OCI-LY7 (cell line): Measurements from ENCODE around the gene MS4A14. TPM values are rescaled to one million over a fixed set of nuclear protein-coding genes. Genes with fewer than 3 reads are reported as not detected.

Experiments
- BruUV-seq: library from RNA; stranded (reverse); fragments of 400-500 nt; replicated peaks from 2 replicates; lab custom pipeline; 2021; lab: Mats Ljungman, UMichigan
- CTCF ChIA-PET: fragments of 300-600 bp; sonication (Branson Sonifier 250); formaldehyde crosslinking; loops from one replicate; lab custom pipeline; 2022; ENCODE audit warnings: antibody characterized with exemption; ENCODE audit not compliant: unreplicated experiment; lab: Charles Lee
- POLR2A ChIA-PET: fragments of 300-600 bp; sonication (Branson Sonifier 250); formaldehyde crosslinking; loops from one replicate; lab custom pipeline; 2022; ENCODE audit warnings: antibody characterized with exemption; lab: Charles Lee
- DNase-seq: peaks from one replicate; pipeline ENCODE4 v3.0.0-alpha.2; 2015; ENCODE audit warnings: low spot score
- H2AFZ ChIP-seq: fragments of 200-600 bp; sonication (generic), shearing (Covaris generic); 2 replicates; pipeline ENCODE4 v1.6.1; 2014; ENCODE audit warnings: mild to moderate bottlenecking, antibody characterized with exemption, low read length, moderate library complexity
- H3K27ac ChIP-seq: fragments of 200-600 bp; sonication (generic); 2 replicates; pipeline ENCODE4 v1.5.1; 2014; ENCODE audit warnings: mixed run types, low read depth, mild to moderate bottlenecking, moderate library complexity, low read length, inconsistent platforms; ENCODE audit not compliant: poor library complexity, severe bottlenecking
- H3K36me3 ChIP-seq: fragments of 200-600 bp; sonication (generic); 2 replicates; pipeline ENCODE4 v1.6.1; 2014; ENCODE audit warnings: mild to moderate bottlenecking, antibody characterized with exemption, low read length, moderate library complexity, mixed read lengths; ENCODE audit not compliant: insufficient read depth
- H3K4me1 ChIP-seq: fragments of 200-600 bp; sonication (generic); 2 replicates; pipeline ENCODE4 v1.5.1; 2014; ENCODE audit warnings: mild to moderate bottlenecking, low read length; ENCODE audit not compliant: insufficient read depth, poor library complexity, severe bottlenecking
- H3K4me2 ChIP-seq: fragments of 200-600 bp; sonication (generic); 2 replicates; pipeline ENCODE4 v1.6.1; 2014; ENCODE audit warnings: mild to moderate bottlenecking, low read length
- H3K4me3 ChIP-seq: fragments of 200-600 bp; sonication (generic); 2 replicates; pipeline ENCODE4 v1.5.1; 2014; ENCODE audit warnings: mild to moderate bottlenecking, low read depth, low read length; ENCODE audit not compliant: poor library complexity, severe bottlenecking
- H3K79me2 ChIP-seq: fragments of 200-600 bp; sonication (generic); 2 replicates; pipeline ENCODE4 v1.6.1; 2016; ENCODE audit warnings: low read depth, mild to moderate bottlenecking, low read length, moderate library complexity, mixed read lengths; ENCODE audit not compliant: insufficient read depth
- H3K9me2 ChIP-seq: fragments of 200-600 bp; sonication (generic); 2 replicates; pipeline ENCODE4 v1.6.1; 2016; ENCODE audit warnings: mild to moderate bottlenecking, low read length, mixed read lengths; ENCODE audit not compliant: insufficient read depth
- H3K9me3 ChIP-seq: fragments of 200-600 bp; sonication (generic); 2 replicates; pipeline ENCODE4 v1.6.1; 2014; ENCODE audit warnings: mild to moderate bottlenecking, mixed run types, low read length, mixed read lengths
- H4K20me1 ChIP-seq: fragments of 200-600 bp; sonication (generic); 2 replicates; pipeline ENCODE4 v1.6.1; 2014; ENCODE audit warnings: mild to moderate bottlenecking, antibody characterized with exemption, low read length, moderate library complexity, mixed read lengths; ENCODE audit not compliant: insufficient read depth
- EZH2phosphoT487 ChIP-seq: fragments of 200-600 bp; sonication (generic); IDR thresholded peaks from 2 replicates; pipeline ENCODE4 v1.6.1; 2018; ENCODE audit warnings: low read depth, borderline replicate concordance, mild to moderate bottlenecking, mixed run types, antibody characterized with exemption, low read length, moderate library complexity, mixed read lengths
- intact Hi-C: fragments of 100-400 bp; cut with micrococcal nuclease; formaldehyde crosslinking; loops from one replicate; pipeline ENCODE4 v1.10.0; 2022; ENCODE audit not compliant: unreplicated experiment
- total RNA-seq, 2 experiments: library from RNA; depleted of rRNA in 1 of 2; stranded (reverse); fragments of >200 nt in 1 of 2; shearing (Covaris generic) in 1 of 2; gene quantifications; 2 replicates each; pipeline ENCODE4 v1.2.3, GENCODE V29; 2014 to 2022
- TF ChIP-seq, protein P1 (sequence below): fragments of 200-600 bp; sonication (generic); conservative IDR thresholded peaks from 2 replicates; pipeline ENCODE4 v1.5.1; 2014; ENCODE audit warnings: mild to moderate bottlenecking, antibody characterized with exemption, low read length, moderate library complexity, mixed read lengths

MS4A14 gene
- total RNA-seq, 2 experiments from 2014 or later = not detected

DNA sequence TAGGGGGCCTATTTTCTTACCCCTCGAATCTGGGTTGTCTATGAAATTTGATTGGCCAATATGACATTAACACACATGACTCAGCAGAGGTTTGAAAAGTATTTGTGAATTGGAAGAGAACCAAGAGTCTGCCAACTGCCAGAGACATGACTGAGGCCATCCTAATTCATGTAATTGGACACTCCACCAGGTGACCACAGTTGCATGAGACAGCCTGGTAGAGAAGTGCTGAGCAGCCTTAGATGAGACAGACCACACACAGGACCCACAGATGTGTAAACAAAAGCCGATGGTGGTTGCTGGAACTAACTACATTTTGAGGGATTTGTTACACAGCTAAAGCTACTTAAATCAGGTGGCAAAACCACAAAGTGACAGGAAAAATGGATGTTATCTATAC lies 32.3 kb downstream of the MS4A14 start:
- no peaks in the 10 kb centered on the region for H3K9me3 ChIP-seq
- no peak overlapping the region for H3K4me2 ChIP-seq
- POLR2A ChIA-PET = no interaction called here
- BruUV-seq = no TSS peak
- intact Hi-C loops = no loop called here
- peak overlapping the region; percentile 15; the same call in 1 of the 2 replicates for H2AFZ ChIP-seq
- no peaks in the 10 kb centered on the region for H3K36me3 ChIP-seq
- H3K27ac ChIP-seq = no peak overlapping the region
- no peaks in the 10 kb centered on the region for H4K20me1 ChIP-seq
- no peak overlapping the region for H3K4me3 ChIP-seq
- no peaks in the 10 kb centered on the region for H3K4me1 ChIP-seq
- no peak for DNase-seq
- no peaks in the 10 kb centered on the region for H3K9me2 ChIP-seq
- CTCF ChIA-PET = no interaction called here
- no peaks in the 10 kb centered on the region for H3K79me2 ChIP-seq
- TF ChIP-seq, protein P1, sequence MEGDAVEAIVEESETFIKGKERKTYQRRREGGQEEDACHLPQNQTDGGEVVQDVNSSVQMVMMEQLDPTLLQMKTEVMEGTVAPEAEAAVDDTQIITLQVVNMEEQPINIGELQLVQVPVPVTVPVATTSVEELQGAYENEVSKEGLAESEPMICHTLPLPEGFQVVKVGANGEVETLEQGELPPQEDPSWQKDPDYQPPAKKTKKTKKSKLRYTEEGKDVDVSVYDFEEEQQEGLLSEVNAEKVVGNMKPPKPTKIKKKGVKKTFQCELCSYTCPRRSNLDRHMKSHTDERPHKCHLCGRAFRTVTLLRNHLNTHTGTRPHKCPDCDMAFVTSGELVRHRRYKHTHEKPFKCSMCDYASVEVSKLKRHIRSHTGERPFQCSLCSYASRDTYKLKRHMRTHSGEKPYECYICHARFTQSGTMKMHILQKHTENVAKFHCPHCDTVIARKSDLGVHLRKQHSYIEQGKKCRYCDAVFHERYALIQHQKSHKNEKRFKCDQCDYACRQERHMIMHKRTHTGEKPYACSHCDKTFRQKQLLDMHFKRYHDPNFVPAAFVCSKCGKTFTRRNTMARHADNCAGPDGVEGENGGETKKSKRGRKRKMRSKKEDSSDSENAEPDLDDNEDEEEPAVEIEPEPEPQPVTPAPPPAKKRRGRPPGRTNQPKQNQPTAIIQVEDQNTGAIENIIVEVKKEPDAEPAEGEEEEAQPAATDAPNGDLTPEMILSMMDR = no peak
- no peak for TF ChIP-seq EZH2phosphoT487

DNA sequence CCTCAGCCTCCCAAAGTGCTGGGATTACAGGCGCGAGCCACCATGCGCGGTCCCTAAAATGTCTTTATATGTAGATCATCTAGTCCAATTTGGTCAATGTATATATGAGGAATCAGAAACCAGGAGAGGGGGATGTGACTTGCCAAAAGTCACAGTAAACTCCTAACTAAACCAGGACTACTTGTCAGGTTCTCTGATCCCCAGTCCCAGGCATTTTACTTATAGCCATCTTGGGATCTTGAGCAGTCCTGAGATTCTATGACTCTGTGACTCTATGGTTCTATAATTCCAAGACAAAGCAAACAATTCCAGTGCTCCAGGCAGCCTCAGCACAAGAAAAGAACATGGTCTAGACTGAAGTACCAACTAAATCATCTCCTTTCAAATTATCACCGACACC lies 33.0 kb downstream of the MS4A14 start, which contains the start of gene MS4A5:
MS4A5 (plus strand) TSS at position 301 of the 400 bp plus-strand sequence. CDS start 103 bp downstream, outside the sequence.
- ChIA-PET CTCF (no interaction called here), POLR2A (no interaction called here)
- Histone ChIP-seq H3K9me3 (no peaks in the 10 kb centered on the region), H3K36me3 (no peaks in the 10 kb centered on the region), H3K4me3 (no peak within 1 kb of the TSS), H3K4me1 (no peaks in the 10 kb centered on the region), H3K4me2 (no peak within 1 kb of the TSS), H3K9me2 (no peaks in the 10 kb centered on the region), H4K20me1 (no peaks in the 10 kb centered on the region), H2AFZ (peak within 1 kb of the TSS; percentile 15; the same call in 1 of the 2 replicates), H3K27ac (no peak within 1 kb of the TSS), H3K79me2 (no peaks in the 10 kb centered on the region)
- TF ChIP-seq, protein P1 = no peak
- TF ChIP-seq EZH2phosphoT487 = no peak
- no peak for DNase-seq
- BruUV-seq = no TSS peak
- intact Hi-C loops = no loop called here

DNA sequence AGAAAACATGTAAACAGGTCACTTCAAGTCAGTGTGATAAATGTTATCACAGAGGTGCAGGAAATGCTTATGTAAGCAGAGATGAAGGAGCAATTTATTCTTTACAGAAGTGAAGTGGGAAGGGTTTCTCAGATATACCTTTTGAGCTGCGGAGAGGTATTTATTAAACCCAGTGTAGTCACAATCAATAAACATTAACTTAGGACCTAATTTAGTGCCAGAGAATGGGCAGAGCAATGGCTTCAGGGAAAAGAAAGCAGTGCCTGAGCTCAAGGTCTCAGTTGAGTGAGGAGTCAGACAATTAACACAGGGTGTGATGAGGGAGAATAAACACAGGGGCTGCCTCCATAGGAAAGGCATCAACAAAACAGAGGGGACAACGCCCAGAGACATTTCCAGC lies 35.0 kb downstream of the MS4A14 start:
- no peak overlapping the region for H2AFZ ChIP-seq
- no peaks in the 10 kb centered on the region for H4K20me1 ChIP-seq
- H3K9me3 ChIP-seq = no peaks in the 10 kb centered on the region
- TF ChIP-seq, protein P1 = no peak
- no peak for TF ChIP-seq EZH2phosphoT487
- no peaks in the 10 kb centered on the region for H3K79me2 ChIP-seq
- ChIA-PET CTCF (no interaction called here), POLR2A (interaction anchor here (1.2 kb wide), 1 partner anchor 71 kb away, joined by 3 read pairs; no protein-coding TSS in a partner anchor)
- no peaks in the 10 kb centered on the region for H3K9me2 ChIP-seq
- no peak overlapping the region for H3K27ac ChIP-seq
- no peak overlapping the region for H3K4me3 ChIP-seq
- H3K4me1 ChIP-seq = no peaks in the 10 kb centered on the region
- intact Hi-C loops = no loop called here
- H3K4me2 ChIP-seq = no peak overlapping the region
- no TSS peak for BruUV-seq
- DNase-seq = no peak
- H3K36me3 ChIP-seq = no peaks in the 10 kb centered on the region
